Neural progenitor cell (in vitro differentiated cells): ENCODE measurements around the gene CHAC1. TPM values are rescaled to one million over a fixed set of nuclear protein-coding genes. Genes with fewer than 3 reads are reported as not detected.

Source experiments
- DNase-seq: peaks from one replicate; pipeline ENCODE4 v3.0.0-alpha.2; 2016; ENCODE audit warnings: low spot score
- H2AFZ ChIP-seq: fragments of 200-600 bp; sonication (generic); replicated peaks from 2 replicates; pipeline ENCODE4 v1.6.1; 2016; ENCODE audit warnings: antibody characterized with exemption
- H3F3A ChIP-seq: fragments of 200-600 bp; sonication (generic); 2 replicates; pipeline ENCODE4 v1.6.1; 2016; ENCODE audit warnings: antibody characterized with exemption, low read depth
- H3K27ac ChIP-seq: fragments of 200-600 bp; sonication (generic); 2 replicates; pipeline ENCODE4 v1.5.1; 2016; ENCODE audit warnings: mild to moderate bottlenecking
- H3K27me3 ChIP-seq: fragments of 200-600 bp; sonication (generic); 2 replicates; pipeline ENCODE4 v1.6.1; 2016; ENCODE audit warnings: mild to moderate bottlenecking, moderate library complexity
- H3K36me3 ChIP-seq: fragments of 200-600 bp; sonication (generic); 2 replicates; pipeline ENCODE4 v1.5.1; 2016
- H3K4me1 ChIP-seq: fragments of 200-600 bp; sonication (generic); 2 replicates; pipeline ENCODE4 v1.6.1; 2016; ENCODE audit warnings: mixed run types
- H3K4me2 ChIP-seq: fragments of 200-600 bp; sonication (generic); 2 replicates; pipeline ENCODE4 v1.6.1; 2016
- H3K4me3 ChIP-seq: fragments of 200-600 bp; sonication (generic); 2 replicates; pipeline ENCODE4 v1.5.1; 2016
- H3K79me2 ChIP-seq: fragments of 200-600 bp; sonication (generic); 2 replicates; pipeline ENCODE4 v1.6.1; 2016; ENCODE audit warnings: low read depth
- H3K9ac ChIP-seq: fragments of 200-600 bp; sonication (generic); 2 replicates; pipeline ENCODE4 v1.6.1; 2016
- H3K9me3 ChIP-seq: fragments of 200-600 bp; sonication (generic); 2 replicates; pipeline ENCODE4 v1.5.1; 2016; ENCODE audit warnings: low read depth
- H4K20me1 ChIP-seq: fragments of 200-600 bp; sonication (generic); 2 replicates; pipeline ENCODE4 v1.6.1; 2016; ENCODE audit warnings: low read depth
- H3K27ac Mint-ChIP-seq: 3 replicates; pipeline ENCODE4 v1.8.0; 2021; ENCODE audit warnings: mixed read lengths
- H3K27me3 Mint-ChIP-seq: 2 replicates; pipeline ENCODE4 v1.8.0; 2022; ENCODE audit warnings: low read depth, mild to moderate bottlenecking, inconsistent platforms, moderate library complexity, mixed read lengths; ENCODE audit not compliant: insufficient read depth
- H3K36me3 Mint-ChIP-seq: 3 replicates; pipeline ENCODE4 v1.8.0; 2021; ENCODE audit warnings: mixed read lengths
- H3K4me1 Mint-ChIP-seq: 3 replicates; pipeline ENCODE4 v1.8.0; 2021; ENCODE audit warnings: mixed read lengths
- H3K4me3 Mint-ChIP-seq: 3 replicates; pipeline ENCODE4 v1.8.0; 2021; ENCODE audit warnings: mild to moderate bottlenecking, moderate library complexity, mixed read lengths
- H3K9me3 Mint-ChIP-seq: 3 replicates; pipeline ENCODE4 v1.8.0; 2020; ENCODE audit warnings: mixed read lengths
- EZH2 ChIP-seq: fragments of 200-600 bp; sonication (generic); IDR thresholded peaks from 2 replicates; pipeline ENCODE4 v1.6.1; 2017; ENCODE audit warnings: antibody characterized with exemption, mild to moderate bottlenecking, moderate library complexity
- EZH2phosphoT487 ChIP-seq: fragments of 200-600 bp; sonication (generic); IDR thresholded peaks from 2 replicates; pipeline ENCODE4 v1.6.1; 2017; ENCODE audit warnings: antibody characterized with exemption
- small RNA-seq: library from RNA; depleted of rRNA; stranded (forward); fragments of <200 nt; gene quantifications from one replicate; pipeline ENCODE3, GENCODE V24; 2015
- total RNA-seq: library from RNA; depleted of rRNA; stranded (reverse); fragments of >200 nt; gene quantifications from 2 replicates; pipeline ENCODE4 v1.2.3, GENCODE V29; 2015; ENCODE audit warnings: low replicate concordance
- TF ChIP-seq, protein P1 (sequence below): fragments of 200-600 bp; sonication (generic); IDR thresholded peaks from 2 replicates; pipeline ENCODE4 v1.5.1; 2017; ENCODE audit warnings: antibody characterized with exemption, mild to moderate bottlenecking

Gene CHAC1
- total RNA-seq, 1 donor from 2014 or later: 2.4 TPM

DNA sequence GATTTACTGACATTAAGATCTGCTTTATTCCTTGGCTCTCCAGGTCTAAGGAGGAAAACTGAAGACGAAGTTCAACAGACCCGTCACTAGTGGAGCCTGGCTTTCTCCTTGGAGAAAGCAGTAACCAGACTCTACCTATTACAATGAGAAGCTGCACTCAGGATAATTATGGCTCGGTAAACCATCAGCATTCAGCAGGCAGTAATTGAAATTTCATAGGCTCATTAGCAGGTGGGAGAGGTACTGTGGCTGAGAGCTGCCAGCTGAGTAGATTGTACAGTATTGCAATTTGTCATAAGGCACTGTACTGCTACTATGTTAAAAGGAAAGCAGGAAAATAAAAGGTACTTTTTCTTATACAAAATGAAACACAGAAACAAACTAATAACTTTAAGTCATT lies 51.2 kb downstream of the CHAC1 start:
- no peaks in the 10 kb centered on the region for H3K27me3 Mint-ChIP-seq
- Histone ChIP-seq H3K9ac (no peak overlapping the region), H4K20me1 (no peaks in the 10 kb centered on the region), H3F3A (no peaks in the 10 kb centered on the region), H3K27ac (no peak overlapping the region), H3K4me3 (no peak overlapping the region), H3K36me3 (no peaks in the 10 kb centered on the region), H3K79me2 (no peaks in the 10 kb centered on the region), H3K9me3 (no peaks in the 10 kb centered on the region), H3K4me1 (no peaks in the 10 kb centered on the region), H3K4me2 (no peak overlapping the region), H2AFZ (no peak overlapping the region), H3K27me3 (no peaks in the 10 kb centered on the region)
- peaks cover 15% of the 10 kb centered on the region for H3K36me3 Mint-ChIP-seq
- TF ChIP-seq EZH2: no peak
- TF ChIP-seq, protein P1, sequence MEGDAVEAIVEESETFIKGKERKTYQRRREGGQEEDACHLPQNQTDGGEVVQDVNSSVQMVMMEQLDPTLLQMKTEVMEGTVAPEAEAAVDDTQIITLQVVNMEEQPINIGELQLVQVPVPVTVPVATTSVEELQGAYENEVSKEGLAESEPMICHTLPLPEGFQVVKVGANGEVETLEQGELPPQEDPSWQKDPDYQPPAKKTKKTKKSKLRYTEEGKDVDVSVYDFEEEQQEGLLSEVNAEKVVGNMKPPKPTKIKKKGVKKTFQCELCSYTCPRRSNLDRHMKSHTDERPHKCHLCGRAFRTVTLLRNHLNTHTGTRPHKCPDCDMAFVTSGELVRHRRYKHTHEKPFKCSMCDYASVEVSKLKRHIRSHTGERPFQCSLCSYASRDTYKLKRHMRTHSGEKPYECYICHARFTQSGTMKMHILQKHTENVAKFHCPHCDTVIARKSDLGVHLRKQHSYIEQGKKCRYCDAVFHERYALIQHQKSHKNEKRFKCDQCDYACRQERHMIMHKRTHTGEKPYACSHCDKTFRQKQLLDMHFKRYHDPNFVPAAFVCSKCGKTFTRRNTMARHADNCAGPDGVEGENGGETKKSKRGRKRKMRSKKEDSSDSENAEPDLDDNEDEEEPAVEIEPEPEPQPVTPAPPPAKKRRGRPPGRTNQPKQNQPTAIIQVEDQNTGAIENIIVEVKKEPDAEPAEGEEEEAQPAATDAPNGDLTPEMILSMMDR: no peak
- TF ChIP-seq EZH2phosphoT487: no peak
- no peaks in the 10 kb centered on the region for H3K4me1 Mint-ChIP-seq
- H3K9me3 Mint-ChIP-seq: no peaks in the 10 kb centered on the region
- no peak for DNase-seq
- H3K27ac Mint-ChIP-seq: no peak overlapping the region
- H3K4me3 Mint-ChIP-seq: no peak overlapping the region

Small RNA genes lying within 50 kb of the gene (small RNA-seq; reads per million reads assigned to genes)
- gene ISCA1P4: not detected

Other genes starting within 250 kb of the CHAC1 start
- gene RMDN3, start 198.2 kb upstream of the CHAC1 start, total RNA-seq: 13.2 and 16.3 TPM in 2 replicates
- gene GCHFR, start 189.4 kb upstream of the CHAC1 start, total RNA-seq: 2.8 and 3.0 TPM in 2 replicates
- not detected in 2 replicates for gene C15orf62, start 183.5 kb upstream of the CHAC1 start, total RNA-seq
- 19.3 and 20.2 TPM in 2 replicates for gene ZFYVE19, start 146.4 kb upstream of the CHAC1 start, total RNA-seq
- 23.3 and 49.3 TPM in 2 replicates for gene DNAJC17, start 146.0 kb upstream of the CHAC1 start, total RNA-seq
- gene PPP1R14D, start 124.8 kb upstream of the CHAC1 start, total RNA-seq: not detected in 2 replicates
- 12.0 and 13.7 TPM in 2 replicates for gene SPINT1, start 109.4 kb upstream of the CHAC1 start, total RNA-seq
- 1.2 TPM in 1 of 2 replicates, not detected in the other for gene RHOV, start 79.2 kb upstream of the CHAC1 start, total RNA-seq
- 8.0 and 22.2 TPM in 2 replicates for gene VPS18, start 59.0 kb upstream of the CHAC1 start, total RNA-seq
- gene DLL4, start 24.1 kb upstream of the CHAC1 start, total RNA-seq: 0.12 TPM in 1 of 2 replicates, not detected in the other
- gene INO80, start 162.8 kb downstream of the CHAC1 start, total RNA-seq: 14.8 and 25.4 TPM in 2 replicates